Endothelial cell of umbilical vein (primary cell): ENCODE data around the gene HDAC4. TPM values are rescaled to one million over a fixed set of nuclear protein-coding genes. Genes with fewer than 3 reads are reported as not detected.

ENCODE experiments used
- BruUV-seq: library from RNA; stranded (reverse); fragments of 400-500 nt; replicated peaks from 2 replicates; lab custom pipeline; 2021; lab: Mats Ljungman, UMichigan
- CTCF ChIA-PET: fragments of 300-600, 350-600 bp; sonication (Branson Sonifier 250); formaldehyde crosslinking; loops from one replicate; lab custom pipeline; 2021; ENCODE audit warnings: antibody characterized with exemption, inconsistent platforms; lab: Charles Lee
- POLR2A ChIA-PET: fragments of 300-600, 350-600 bp; sonication (Branson Sonifier 250); formaldehyde crosslinking; loops from one replicate; lab custom pipeline; 2021; ENCODE audit warnings: antibody characterized with exemption, inconsistent platforms; lab: Charles Lee
- DNase-seq: peaks from one replicate; pipeline ENCODE4 v3.0.0-alpha.2; 2011; ENCODE audit warnings: low read depth, low spot score
- FAIRE-seq: peaks from 2 replicates; lab custom pipeline; 2011; peaks lifted over from hg19 to GRCh38; lab: Jason Lieb, UNC
- H2AFZ ChIP-seq: 2 replicates; pipeline ENCODE4 v1.6.0; 2012; ENCODE audit warnings: low read depth, low read length, control low read depth, inconsistent platforms
- H3K27ac ChIP-seq: 2 replicates; pipeline ENCODE4 v1.5.1; 2011; ENCODE audit warnings: low read depth, mild to moderate bottlenecking, control low read depth, low read length, moderate library complexity; ENCODE audit not compliant: insufficient read depth
- H3K27me3 ChIP-seq, 2 experiments: 2 replicates each; pipeline versions ENCODE4 v1.6.0 to v1.6.1; 2011; ENCODE audit warnings: low read length in 2 of 2, mixed read lengths in 1 of 2; ENCODE audit not compliant: control insufficient read depth in 2 of 2, insufficient read depth in 2 of 2
- H3K36me3 ChIP-seq, 2 experiments: 2 replicates in 1 of 2; 3 replicates in 1 of 2; pipeline ENCODE4 v1.5.1; 2011; ENCODE audit warnings: low read length in 2 of 2, mild to moderate bottlenecking in 1 of 2, moderate library complexity in 1 of 2; ENCODE audit not compliant: control insufficient read depth in 2 of 2, insufficient read depth in 2 of 2; ENCODE audit errors: extremely low read depth in 1 of 2
- H3K4me1 ChIP-seq: 3 replicates; pipeline ENCODE4 v1.5.1; 2011; ENCODE audit warnings: mild to moderate bottlenecking, low read length; ENCODE audit not compliant: control insufficient read depth, insufficient read depth; ENCODE audit errors: extremely low read depth
- H3K4me2 ChIP-seq: 2 replicates; pipeline ENCODE4 v1.6.1; 2011; ENCODE audit warnings: low read length, control low read depth, mixed read lengths; ENCODE audit not compliant: insufficient read depth
- H3K4me3 ChIP-seq, 3 experiments: fragments of 200-600 bp in 1 of 3; sonication (generic), shearing (Covaris generic) in 1 of 3; replicated peaks in 1 of 3; 2 replicates each; pipeline ENCODE4 v1.5.1; 2011 to 2016; ENCODE audit warnings: control low read depth in 3 of 3, low read length in 3 of 3, mild to moderate bottlenecking in 2 of 3, inconsistent platforms in 1 of 3, low read depth in 1 of 3, moderate library complexity in 1 of 3; ENCODE audit not compliant: insufficient read depth in 1 of 3
- H3K79me2 ChIP-seq: 2 replicates; pipeline ENCODE4 v1.6.0; 2012; ENCODE audit warnings: low read length, inconsistent platforms; ENCODE audit not compliant: control insufficient read depth, insufficient read depth
- H3K9ac ChIP-seq: replicated peaks from 2 replicates; pipeline ENCODE3; 2011; ENCODE audit warnings: low read length, control low read depth; ENCODE audit not compliant: insufficient read depth; ENCODE audit errors: extremely low read depth
- H3K9me1 ChIP-seq: replicated peaks from 3 replicates; pipeline ENCODE4 v1.6.0; 2011; ENCODE audit warnings: mild to moderate bottlenecking, low read length; ENCODE audit not compliant: control insufficient read depth, insufficient read depth; ENCODE audit errors: extremely low read depth
- H3K9me3 ChIP-seq: replicated peaks from 2 replicates; pipeline ENCODE4 v1.5.1; 2012; ENCODE audit warnings: low read length, inconsistent platforms; ENCODE audit not compliant: control insufficient read depth, insufficient read depth
- H4K20me1 ChIP-seq: replicated peaks from 2 replicates; pipeline ENCODE3; 2011; ENCODE audit warnings: mild to moderate bottlenecking, low read length; ENCODE audit not compliant: control insufficient read depth, insufficient read depth; ENCODE audit errors: extremely low read depth
- EZH2 ChIP-seq: IDR thresholded peaks from 2 replicates; pipeline ENCODE4 v1.6.1; 2012; ENCODE audit warnings: borderline replicate concordance, low read depth, mild to moderate bottlenecking, moderate library complexity, low read length, inconsistent platforms; ENCODE audit not compliant: severe bottlenecking
- FOS ChIP-seq: IDR thresholded peaks from 2 replicates; pipeline ENCODE4 v1.6.1; 2011; ENCODE audit warnings: mild to moderate bottlenecking, low read length, moderate library complexity, borderline replicate concordance; ENCODE audit not compliant: insufficient read depth
- GATA2 ChIP-seq: IDR thresholded peaks from 2 replicates; pipeline ENCODE4 v1.7.0; 2011; ENCODE audit warnings: low read depth, mild to moderate bottlenecking, moderate library complexity, mixed read lengths, low read length; ENCODE audit not compliant: insufficient read length, insufficient read depth
- JUN ChIP-seq: IDR thresholded peaks from 2 replicates; pipeline ENCODE4 v1.6.1; 2011; ENCODE audit warnings: borderline replicate concordance, low read depth; ENCODE audit not compliant: insufficient read length, insufficient read depth
- MYC ChIP-seq: IDR thresholded peaks from one replicate; pipeline ENCODE4 v1.6.1; 2011; ENCODE audit warnings: mild to moderate bottlenecking, low read depth, low read length
- POLR2A ChIP-seq: IDR thresholded peaks from 2 replicates; pipeline ENCODE4 v1.6.1; 2012; ENCODE audit warnings: low read depth, mild to moderate bottlenecking, control low read depth, low read length
- POLR2AphosphoS5 ChIP-seq: IDR thresholded peaks from 2 replicates; pipeline ENCODE4 v1.6.1; 2012; ENCODE audit warnings: low read depth, mild to moderate bottlenecking, control low read depth, low read length, moderate library complexity; ENCODE audit not compliant: insufficient read depth
- dilution Hi-C: fragments of 300-500 bp; cut with MboI; formaldehyde crosslinking; loops from one replicate; pipeline ENCODE4 v1.15.0; 2019; ENCODE audit warnings: low sequenced_read_pairs; ENCODE audit not compliant: extremely low pct_ligation_motif_present
- intact Hi-C: fragments of 100-400 bp; cut with micrococcal nuclease; formaldehyde crosslinking; loops from one replicate; pipeline ENCODE4 v1.10.0; 2022
- polyA plus RNA-seq, 4 experiments: library from polyadenylated mRNA; depleted of rRNA in 3 of 4; stranded (reverse) in 3 of 4; unstranded in 1 of 4; fragments of >200 nt; gene quantifications; 2 replicates each; pipeline versions ENCODE4 v1.2.1 to v1.2.3, GENCODE V29; 2011 to 2012; ENCODE audit warnings: missing spikeins in 1 of 4
- total RNA-seq: library from RNA; stranded (reverse); gene quantifications from 2 replicates; pipeline ENCODE4 v1.2.3, GENCODE V29; 2021
- TF ChIP-seq, protein P1 (sequence below), 2 donors: IDR thresholded peaks; 1 replicate in 1 of 2; 2 replicates in 1 of 2; pipeline ENCODE4 v1.5.1; 2011; ENCODE audit warnings: low read length in 2 of 2, mild to moderate bottlenecking in 2 of 2, moderate library complexity in 2 of 2, control low read depth in 1 of 2, inconsistent platforms in 1 of 2, low read depth in 1 of 2; ENCODE audit not compliant: insufficient read depth in 1 of 2; ENCODE audit errors: extremely low read depth in 1 of 2
- TF ChIP-seq, protein P2 (sequence below): IDR thresholded peaks from 2 replicates; pipeline ENCODE4 v1.6.1; 2011; ENCODE audit not compliant: insufficient read depth, insufficient read length

Gene HDAC4
- total and polyA plus RNA-seq, 2 donors (not counting 3 experiments of a cell fraction or from before 2014, with no cell fraction given), result 13.4 to 33.0 TPM

GRCh38 chr2:239022437-239023260, 378.2 kb downstream of the HDAC4 start:
- CTCF ChIA-PET, result no interaction called here
- H3K36me3 ChIP-seq, result no peaks in the 10 kb centered on the region
- dilution Hi-C loops, result no loop called here
- no peak for DNase-seq
- POLR2A ChIA-PET, result no interaction called here
- H2AFZ ChIP-seq, result no peak overlapping the region
- BruUV-seq, result no TSS peak
- no peak overlapping the region for H3K9ac ChIP-seq
- no peaks in the 10 kb centered on the region for H3K9me1 ChIP-seq
- TF ChIP-seq, protein P1, sequence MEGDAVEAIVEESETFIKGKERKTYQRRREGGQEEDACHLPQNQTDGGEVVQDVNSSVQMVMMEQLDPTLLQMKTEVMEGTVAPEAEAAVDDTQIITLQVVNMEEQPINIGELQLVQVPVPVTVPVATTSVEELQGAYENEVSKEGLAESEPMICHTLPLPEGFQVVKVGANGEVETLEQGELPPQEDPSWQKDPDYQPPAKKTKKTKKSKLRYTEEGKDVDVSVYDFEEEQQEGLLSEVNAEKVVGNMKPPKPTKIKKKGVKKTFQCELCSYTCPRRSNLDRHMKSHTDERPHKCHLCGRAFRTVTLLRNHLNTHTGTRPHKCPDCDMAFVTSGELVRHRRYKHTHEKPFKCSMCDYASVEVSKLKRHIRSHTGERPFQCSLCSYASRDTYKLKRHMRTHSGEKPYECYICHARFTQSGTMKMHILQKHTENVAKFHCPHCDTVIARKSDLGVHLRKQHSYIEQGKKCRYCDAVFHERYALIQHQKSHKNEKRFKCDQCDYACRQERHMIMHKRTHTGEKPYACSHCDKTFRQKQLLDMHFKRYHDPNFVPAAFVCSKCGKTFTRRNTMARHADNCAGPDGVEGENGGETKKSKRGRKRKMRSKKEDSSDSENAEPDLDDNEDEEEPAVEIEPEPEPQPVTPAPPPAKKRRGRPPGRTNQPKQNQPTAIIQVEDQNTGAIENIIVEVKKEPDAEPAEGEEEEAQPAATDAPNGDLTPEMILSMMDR (IDR thresholded peaks at IDR 0.05; ENCODE audit: extremely low read depth in 1 of 2, insufficient read depth in 1 of 2, low read depth in 1 of 2, low read length in 2 of 2), result no peak
- TF ChIP-seq EZH2 (no peak), FOS (no peak), POLR2AphosphoS5 (no peak), MYC (no peak), POLR2A (no peak), GATA2 (no peak), JUN (no peak)
- TF ChIP-seq, protein P2, sequence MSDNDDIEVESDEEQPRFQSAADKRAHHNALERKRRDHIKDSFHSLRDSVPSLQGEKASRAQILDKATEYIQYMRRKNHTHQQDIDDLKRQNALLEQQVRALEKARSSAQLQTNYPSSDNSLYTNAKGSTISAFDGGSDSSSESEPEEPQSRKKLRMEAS, result no peak
- no peak for FAIRE-seq
- no peak overlapping the region for H3K4me2 ChIP-seq
- H3K9me3 ChIP-seq, result no peaks in the 10 kb centered on the region
- no peak overlapping the region for H3K27ac ChIP-seq
- H3K4me3 ChIP-seq, result no peak overlapping the region
- intact Hi-C loops, result no loop called here
- H3K79me2 ChIP-seq, result no peaks in the 10 kb centered on the region
- no peaks in the 10 kb centered on the region for H4K20me1 ChIP-seq
- H3K27me3 ChIP-seq, result no peaks in the 10 kb centered on the region
- H3K4me1 ChIP-seq, result no peaks in the 10 kb centered on the region
